ENCODE measurements around the gene SCRN1.

GRCh38 chr7:29920491-29920890, 69.1 kb downstream of the SCRN1 start:
- no peak for TF ChIP-seq PRRX2 (CRISPR knock-in tag; IDR thresholded peaks at IDR 0.05)
- TF ChIP-seq AFF4 (CRISPR knock-in tag; IDR thresholded peaks at IDR 0.05; ENCODE audit: borderline replicate concordance) = no peak
- TF ChIP-seq CREM (CRISPR knock-in tag; IDR thresholded peaks at IDR 0.05) = no peak
- no peak for TF ChIP-seq CTCF (IDR thresholded peaks at IDR 0.05)
- TF ChIP-seq E2F1 (CRISPR knock-in tag; IDR thresholded peaks at IDR 0.05) = no peak
- TF ChIP-seq MAX (CRISPR knock-in tag; IDR thresholded peaks at IDR 0.05) = no peak
- no peak for TF ChIP-seq NR1H2 (CRISPR knock-in tag; IDR thresholded peaks at IDR 0.05)
- no peak for TF ChIP-seq FOXP4 (CRISPR knock-in tag; IDR thresholded peaks at IDR 0.05)
- TF ChIP-seq JUN (CRISPR knock-in tag; IDR thresholded peaks at IDR 0.05) = no peak
